ENCODE measurements around the gene ITGB2.

The ITGB2 gene

DNA sequence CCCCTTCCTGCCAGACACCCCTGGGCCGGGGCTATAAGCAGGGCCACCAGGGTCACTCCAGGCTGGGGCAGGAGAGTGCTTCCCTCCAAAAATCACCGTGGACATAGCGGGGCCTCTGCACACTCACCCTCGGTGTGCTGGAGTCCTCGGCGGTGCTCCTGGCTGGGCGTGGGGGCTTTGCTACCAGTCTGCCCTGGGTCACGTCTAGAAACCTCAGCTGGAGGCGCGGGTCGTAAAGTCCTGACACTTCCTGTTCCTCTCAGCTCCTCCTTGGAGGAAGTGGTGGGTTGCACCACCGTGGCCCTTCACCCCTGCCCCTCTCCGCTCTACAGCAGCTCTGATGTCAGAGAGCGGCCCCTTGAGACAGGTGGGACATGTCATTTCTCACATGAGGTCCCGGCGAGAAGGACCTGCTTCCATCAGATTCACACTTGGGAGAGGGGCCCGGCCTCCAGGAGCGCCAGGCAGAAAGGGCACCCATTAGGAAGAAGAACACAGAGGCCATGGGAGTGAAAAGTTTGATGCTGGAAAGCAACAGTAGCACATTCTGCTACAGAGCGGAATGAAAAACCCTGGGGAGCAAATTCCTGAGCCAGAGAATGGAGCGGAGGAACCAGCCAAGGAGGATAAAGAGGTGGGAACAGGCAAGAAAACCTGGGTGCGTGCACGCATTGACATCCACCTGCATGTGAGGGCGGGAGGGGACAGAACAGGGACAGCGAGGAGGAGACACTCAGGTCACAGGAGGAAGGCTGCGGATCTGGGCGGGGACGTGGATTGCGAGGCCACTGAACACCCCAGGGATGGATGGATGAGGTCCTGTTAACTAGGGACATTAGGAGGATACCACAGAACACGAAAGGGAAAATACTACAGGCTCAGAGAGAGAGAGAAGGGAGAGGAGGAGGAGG is at the start of gene ITGB2:
TSS of gene ITGB2 (minus strand) at position 206 of the 911 bp plus-strand sequence. CDS start 10,117 bp downstream, outside the sequence.
- peak; percentile 65 for DNase-seq

- DNase-seq: no peak
Measured at GRCh38 chr21:44969931-44970755, 49.4 kb upstream of the ITGB2 start.

- DNase-seq: no peak
Measured at GRCh38 chr21:44969066-44969670, 48.5 kb upstream of the ITGB2 start.

GRCh38 chr21:44967082-44968047 is 46.7 kb upstream of the ITGB2 start:
- no peak for DNase-seq

DNA sequence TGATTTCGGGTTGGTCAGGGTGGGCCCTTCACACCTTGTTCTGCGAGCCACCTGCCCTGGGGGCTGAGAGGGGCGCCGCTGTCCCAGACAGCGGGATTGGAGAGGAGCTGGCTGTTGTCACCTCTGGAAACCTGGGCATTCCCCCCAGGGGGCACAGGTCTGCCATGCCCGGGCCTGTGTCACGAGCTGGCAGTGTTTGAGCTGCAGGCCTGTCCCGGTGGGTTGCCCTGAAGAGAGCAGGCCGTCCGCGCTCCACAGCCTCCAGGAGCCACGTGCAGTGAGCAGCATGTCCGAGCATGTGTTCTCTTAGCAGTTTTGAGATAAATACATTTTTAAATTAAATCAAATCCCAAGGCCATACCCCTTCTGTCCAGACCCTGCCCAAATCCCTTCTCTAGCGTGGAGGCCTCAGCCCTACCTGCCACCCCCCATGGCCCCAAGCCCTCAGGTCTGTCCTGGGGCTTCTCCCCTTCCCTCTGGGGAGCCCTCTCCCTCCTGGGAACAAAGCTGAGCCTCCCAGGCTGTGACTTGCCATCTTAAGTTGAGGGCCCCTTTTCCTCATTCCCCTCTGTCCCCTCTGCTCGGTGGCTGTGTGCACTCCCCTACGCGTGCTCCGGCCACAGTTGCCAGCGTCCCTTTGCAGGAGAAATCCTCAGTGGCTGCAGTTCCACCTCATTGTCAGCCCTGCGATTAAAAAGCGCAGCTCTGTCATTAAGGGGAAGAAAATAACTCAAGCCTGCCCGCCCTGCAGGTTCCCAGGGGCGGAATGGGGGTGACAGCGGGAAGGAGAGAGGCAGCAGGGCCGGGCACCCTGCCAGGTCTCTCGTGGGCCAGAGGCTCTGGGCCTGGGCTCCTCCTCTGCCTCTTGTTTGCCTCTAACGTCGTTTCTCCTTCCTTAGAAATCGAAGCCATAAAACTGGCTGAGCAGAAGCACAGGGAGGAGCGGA is 45.7 kb upstream of the ITGB2 start:
- no peak for DNase-seq

GRCh38 chr21:44965251-44966022 is 44.7 kb upstream of the ITGB2 start:
- DNase-seq: peak; percentile 29

DNA sequence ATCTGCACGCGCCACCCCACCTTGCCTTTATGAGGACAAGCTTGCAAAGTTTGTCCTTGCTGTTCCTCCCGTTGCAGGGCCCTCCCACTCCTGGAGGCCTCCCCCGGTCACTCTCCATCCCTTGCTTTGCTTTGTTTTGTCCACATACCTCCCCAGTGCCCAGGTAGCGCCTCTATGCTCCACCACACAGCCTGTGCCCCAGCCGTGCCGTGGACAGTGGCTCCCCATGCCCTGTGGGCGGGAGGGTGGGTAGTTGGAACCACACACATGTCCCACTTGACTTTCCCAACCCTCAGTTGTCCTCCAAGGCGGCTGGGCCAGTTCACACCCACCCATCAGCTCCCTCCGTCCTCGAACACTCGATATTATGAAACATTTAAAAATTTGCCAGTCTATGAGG is 43.7 kb upstream of the ITGB2 start:
- DNase-seq: no peak

GRCh38 chr21:44962403-44962966 is 41.8 kb upstream of the ITGB2 start:
- no peak for DNase-seq

DNA sequence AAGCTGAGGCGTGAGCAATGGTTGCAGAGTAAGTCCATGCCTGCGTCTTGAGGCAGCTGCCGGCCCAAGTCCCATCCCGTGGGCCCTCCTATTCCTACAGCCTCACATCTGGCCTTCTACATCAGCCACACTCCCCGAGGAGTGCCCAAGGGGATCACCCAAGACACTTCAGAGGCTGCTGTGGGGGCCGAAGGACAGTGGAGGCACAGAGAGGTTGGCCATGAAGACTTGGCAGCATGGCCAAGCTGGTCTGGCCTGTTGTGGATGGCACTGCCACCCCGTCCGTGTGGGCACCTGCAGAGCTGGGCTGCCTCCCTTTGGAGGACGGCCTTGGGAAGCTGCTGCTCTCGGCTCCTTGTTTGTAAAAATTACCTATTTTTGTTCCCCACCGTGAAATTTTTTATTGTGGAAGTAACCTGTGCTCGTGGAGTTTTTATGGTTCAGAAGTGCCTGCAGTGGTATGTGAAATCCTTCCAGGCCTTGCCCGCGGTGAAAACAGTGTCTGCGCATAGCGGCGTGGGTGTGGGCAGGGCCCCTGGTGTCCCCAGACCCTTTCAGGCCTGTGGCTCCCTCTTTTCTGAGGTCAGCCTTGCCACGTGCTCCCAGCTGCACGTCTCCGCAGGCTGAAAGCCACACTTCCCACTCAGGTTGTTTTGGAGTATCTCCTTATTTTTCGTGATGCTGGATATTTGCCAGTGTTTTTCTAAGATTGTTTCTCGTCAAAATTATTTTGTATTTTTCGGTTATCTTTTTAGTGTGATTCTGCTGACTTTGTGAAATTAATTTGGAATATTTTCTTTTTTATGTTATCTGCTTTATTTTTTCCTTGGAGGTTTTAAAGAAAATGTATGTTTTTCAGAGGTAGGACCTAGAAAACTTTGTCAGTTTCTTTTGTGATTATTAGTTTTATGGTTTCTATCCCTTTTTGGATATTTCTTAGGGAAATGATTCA is 39.7 kb upstream of the ITGB2 start:
- DNase-seq: no peak

DNA sequence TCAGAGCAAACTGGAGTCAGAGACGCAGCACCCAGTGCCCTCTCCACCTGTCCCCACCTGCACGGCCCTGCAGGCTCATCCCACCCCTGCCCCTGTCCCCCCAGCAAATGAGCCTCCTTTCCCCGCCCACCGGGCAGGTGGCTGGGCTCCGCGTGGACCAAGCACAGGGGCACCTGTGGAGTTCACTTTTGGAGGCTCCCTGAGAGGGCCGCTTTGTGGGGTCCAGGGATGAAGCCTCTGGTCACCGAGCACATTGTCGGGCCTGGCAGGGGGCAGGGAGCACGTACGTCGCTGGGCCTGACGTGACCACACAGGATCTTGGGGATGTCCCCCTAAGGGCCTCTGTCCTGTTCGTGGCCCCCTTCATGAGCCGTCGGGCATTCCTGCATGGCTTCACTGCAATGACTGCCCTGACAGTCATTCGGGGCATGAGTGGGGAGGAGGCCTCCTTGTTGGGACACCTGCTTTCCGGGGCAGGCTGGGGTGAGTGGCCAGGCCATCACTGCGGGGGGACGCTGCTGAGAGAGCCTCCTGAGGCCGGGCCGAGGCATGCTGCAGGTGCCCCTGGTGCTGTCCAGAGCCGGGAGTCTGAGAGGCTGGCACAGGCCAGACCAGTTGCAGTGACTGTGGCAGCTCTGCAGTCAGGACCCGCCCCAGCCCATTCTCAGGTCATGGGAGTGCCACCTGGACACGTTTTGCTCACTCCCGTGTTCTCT is 38.8 kb upstream of the ITGB2 start:
- no peak for DNase-seq

DNA sequence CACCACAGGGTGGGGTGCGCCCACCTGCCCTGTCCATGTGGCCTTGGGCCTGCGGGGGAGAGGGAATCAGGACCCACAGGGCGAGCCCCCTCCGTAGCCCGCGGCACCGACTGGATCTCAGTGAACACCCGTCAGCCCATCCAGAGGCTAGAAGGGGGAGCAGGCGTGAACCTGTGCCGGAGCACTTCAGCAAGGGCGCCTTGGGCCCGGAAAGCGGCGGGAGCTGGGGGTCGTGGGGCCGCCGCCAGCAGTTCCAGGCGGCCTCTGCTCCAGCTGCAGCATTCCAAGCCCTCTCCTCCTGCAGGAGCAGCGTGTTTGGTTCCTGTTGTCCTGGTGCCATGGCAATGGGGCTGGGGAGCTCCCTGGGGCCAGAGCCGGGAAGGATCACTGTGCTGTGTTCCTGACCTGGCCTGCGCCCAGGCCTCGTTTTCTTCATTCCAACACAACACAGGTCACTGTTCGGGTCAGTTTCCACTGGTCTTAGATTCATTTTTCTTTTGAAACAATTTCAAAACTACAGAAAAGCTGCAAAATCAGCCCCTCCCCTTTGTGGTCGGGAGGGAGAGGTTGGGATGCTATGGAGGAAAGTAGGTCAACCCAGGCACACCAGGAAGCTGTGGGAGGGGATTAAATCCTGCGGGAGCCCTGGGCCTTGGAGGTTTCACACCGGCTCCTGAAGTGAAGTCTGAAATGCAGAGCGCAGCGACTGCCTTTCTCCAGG is 37.9 kb upstream of the ITGB2 start:
- DNase-seq: no peak

- no peak for DNase-seq
Measured at GRCh38 chr21:44957901-44958451, 37.3 kb upstream of the ITGB2 start.

- DNase-seq: no peak
Measured at GRCh38 chr21:44957047-44957831, 36.5 kb upstream of the ITGB2 start.

DNA sequence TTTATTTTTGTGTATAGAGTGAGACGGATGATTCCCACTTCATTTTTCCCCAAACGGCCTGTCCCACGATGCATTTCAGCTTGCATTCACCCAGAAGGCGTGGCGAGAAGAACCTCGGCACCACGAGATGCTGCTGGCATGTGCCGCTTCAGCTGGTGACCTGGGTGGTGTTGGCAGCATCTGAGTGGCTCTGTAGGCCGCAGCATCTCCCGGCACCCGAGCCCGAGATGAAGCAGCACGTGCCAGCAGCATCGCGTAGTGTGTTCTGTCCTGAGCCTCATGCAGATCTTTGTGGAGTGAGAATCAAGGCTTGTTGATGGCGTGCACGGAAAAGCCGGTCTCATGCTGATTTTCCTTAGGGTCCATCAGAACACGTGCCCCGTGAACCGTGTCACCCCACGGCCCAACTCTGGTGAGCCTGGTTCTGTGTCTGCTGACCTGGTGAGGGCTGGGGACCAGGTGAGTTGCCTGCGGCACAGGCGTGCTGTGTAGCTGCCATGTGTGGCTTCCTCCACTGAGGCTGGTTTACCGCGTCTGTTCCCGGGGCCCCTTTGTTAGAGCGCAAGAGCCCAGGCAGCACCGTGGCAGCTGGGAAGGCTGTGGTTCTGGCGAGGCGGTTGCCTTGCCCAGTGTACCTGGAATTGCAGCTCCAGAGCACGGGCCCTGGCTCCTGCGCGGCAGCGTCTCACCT is 35.8 kb upstream of the ITGB2 start:
- no peak for DNase-seq

- no peak for DNase-seq
Measured at GRCh38 chr21:44955798-44956175, 35.1 kb upstream of the ITGB2 start.

Measured in CD4-positive, alpha-beta T cell treated with Interleukin-12 subunit alpha and Interleukin-12 subunit beta, for 1 hour (primary cell).